Stomach smooth muscle (tissue), 2 donors: ENCODE results near the gene RUBCN.
"Not testable (repeated sequence)": the region's sequence is repeated elsewhere in the genome, so short reads cannot be mapped to it uniquely, and the experiment has no call there.

Experiments
- H3K27ac ChIP-seq: one replicate; pipeline ENCODE4 v1.7.0; 2013; ENCODE audit warnings: mild to moderate bottlenecking, low read length, inconsistent platforms
- H3K27me3 ChIP-seq, 2 donors: one replicate each; pipeline ENCODE4 v1.7.0; 2013; ENCODE audit warnings: low read length in 2 of 2; ENCODE audit not compliant: insufficient read depth in 2 of 2, control insufficient read depth in 1 of 2
- H3K36me3 ChIP-seq, 2 donors: one replicate each; pipeline ENCODE4 v1.7.0; 2013; ENCODE audit warnings: low read length in 2 of 2; ENCODE audit not compliant: control insufficient read depth in 2 of 2, insufficient read depth in 2 of 2
- H3K4me1 ChIP-seq: one replicate; pipeline ENCODE4 v1.7.0; 2013; ENCODE audit warnings: low read length; ENCODE audit not compliant: control insufficient read depth, insufficient read depth
- H3K4me3 ChIP-seq, 2 donors: one replicate each; pipeline ENCODE4 v1.7.0; 2013; ENCODE audit warnings: low read length in 2 of 2
- H3K9ac ChIP-seq, 2 donors: one replicate each; pipeline ENCODE4 v1.7.0; 2013; ENCODE audit warnings: low read length in 2 of 2, mild to moderate bottlenecking in 1 of 2
- H3K9me3 ChIP-seq, 2 donors: one replicate each; pipeline ENCODE4 v1.7.0; 2013; ENCODE audit warnings: low read length in 2 of 2; ENCODE audit not compliant: control insufficient read depth in 2 of 2
- donor health status: healthy.
- donor health status: Pancreatic carcinoma.

RUBCN gene

DNA sequence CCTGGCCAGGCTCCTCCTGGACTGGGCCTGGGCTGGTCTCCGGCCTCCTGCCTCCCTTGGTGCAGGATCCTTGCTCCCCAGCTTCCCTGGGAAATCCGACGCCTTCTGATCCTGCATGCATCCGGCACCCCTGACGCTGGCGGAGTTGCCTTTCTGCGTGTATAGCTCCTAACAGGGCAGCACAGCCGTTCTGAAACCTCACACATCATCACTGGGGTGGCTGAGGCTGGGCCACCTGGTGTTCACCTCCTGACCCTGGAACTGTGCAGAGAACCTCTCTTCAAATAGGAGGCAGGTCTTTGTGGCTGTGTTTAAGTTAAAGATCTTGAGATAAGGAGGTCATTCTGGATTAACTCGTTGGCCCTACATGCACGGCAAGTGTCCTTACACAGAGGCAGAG lies 77.6 kb downstream of the RUBCN start:
- not testable (repeated sequence) for H3K9me3 ChIP-seq, H3K4me1 ChIP-seq, H3K4me3 ChIP-seq, H3K27me3 ChIP-seq, H3K27ac ChIP-seq, H3K9ac ChIP-seq, H3K36me3 ChIP-seq

DNA sequence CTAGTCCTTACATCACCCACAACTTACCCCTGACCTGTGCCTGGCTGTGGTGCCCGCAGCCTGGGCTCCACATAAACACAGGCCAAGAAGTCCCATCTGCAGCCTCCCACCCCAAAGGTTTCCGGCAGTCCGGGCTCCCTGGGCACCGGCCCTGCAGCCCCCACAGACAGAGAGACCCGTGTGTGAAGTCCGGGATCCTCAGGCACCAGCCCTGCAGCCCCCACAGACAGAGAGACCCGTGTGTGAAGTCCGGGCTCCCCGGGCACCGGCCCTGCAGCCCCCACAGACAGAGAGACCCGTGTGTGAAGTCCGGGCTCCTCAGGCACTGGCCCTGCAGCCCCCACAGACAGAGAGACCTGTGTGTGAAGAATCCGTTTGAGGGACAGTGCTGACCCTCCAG lies 78.0 kb downstream of the RUBCN start:
- H3K27ac ChIP-seq, H3K4me3 ChIP-seq, H3K36me3 ChIP-seq, H3K27me3 ChIP-seq, H3K9me3 ChIP-seq, H3K9ac ChIP-seq, H3K4me1 ChIP-seq: not testable (repeated sequence)

DNA sequence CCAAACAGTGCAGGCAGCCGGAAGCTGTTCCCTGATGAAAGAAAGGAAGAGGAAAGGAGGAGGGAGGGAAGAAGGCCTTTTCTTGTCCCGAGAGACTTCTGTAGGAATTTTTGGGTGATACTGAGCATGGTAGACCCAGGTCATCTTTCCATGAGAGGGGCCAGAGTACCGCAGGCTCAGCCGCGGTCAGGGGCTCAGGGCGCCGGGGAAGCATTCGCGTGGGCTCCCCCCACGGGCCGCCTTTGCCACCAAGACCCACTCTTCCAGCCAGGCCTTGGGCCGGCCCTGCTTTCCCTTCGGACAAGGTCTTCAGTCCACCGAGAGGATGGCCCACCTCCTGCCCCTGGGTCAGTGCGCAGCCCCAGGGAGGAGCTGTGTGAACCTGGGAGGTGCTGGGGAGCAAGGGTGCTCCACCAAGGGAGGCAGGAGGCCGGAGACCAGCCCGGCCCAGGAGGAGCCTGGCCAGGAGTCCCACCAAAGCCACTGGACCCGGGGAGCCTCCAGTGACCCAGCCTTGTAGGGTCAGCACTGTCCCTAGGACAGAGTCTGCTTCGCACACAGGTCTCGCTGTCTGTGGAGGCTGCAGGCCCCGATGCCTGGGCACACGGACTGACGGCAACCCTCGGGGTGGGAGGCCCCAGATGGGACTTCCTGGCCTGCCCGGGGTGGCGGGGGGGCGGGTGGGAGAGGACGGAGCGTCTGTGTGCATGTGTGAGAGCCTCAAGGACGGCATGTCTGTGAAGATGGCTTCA lies 79.0 kb downstream of the RUBCN start:
- H3K9me3 ChIP-seq, H3K9ac ChIP-seq, H3K27me3 ChIP-seq: not testable (repeated sequence)

DNA sequence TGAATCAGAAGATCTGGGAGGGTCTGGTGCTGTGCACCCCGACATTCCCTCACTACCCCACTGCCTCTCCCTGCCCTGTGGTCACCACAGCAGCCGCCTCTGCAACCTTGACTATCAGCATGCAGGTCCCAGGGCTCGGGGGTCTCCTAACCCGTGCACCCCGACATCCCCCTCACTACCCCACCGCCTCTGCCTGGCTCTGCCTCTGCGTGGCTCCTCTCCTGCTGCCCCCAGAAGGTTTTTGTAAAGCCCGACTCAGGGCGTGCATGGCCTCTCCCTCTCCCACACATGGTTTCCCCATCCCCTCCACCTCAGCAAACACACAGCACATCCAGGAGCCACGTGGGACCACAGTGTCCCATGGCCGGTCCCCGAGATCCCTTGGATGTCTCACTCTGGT lies 79.7 kb downstream of the RUBCN start:
- H3K4me1 ChIP-seq, H3K27me3 ChIP-seq, H3K27ac ChIP-seq, H3K4me3 ChIP-seq, H3K9me3 ChIP-seq, H3K9ac ChIP-seq, H3K36me3 ChIP-seq: not testable (repeated sequence)

More for the DNA sequence above, 79.0 kb downstream of the RUBCN start:
- H3K4me3 ChIP-seq, H3K36me3 ChIP-seq, H3K27ac ChIP-seq, H3K4me1 ChIP-seq: not testable (repeated sequence)

DNA sequence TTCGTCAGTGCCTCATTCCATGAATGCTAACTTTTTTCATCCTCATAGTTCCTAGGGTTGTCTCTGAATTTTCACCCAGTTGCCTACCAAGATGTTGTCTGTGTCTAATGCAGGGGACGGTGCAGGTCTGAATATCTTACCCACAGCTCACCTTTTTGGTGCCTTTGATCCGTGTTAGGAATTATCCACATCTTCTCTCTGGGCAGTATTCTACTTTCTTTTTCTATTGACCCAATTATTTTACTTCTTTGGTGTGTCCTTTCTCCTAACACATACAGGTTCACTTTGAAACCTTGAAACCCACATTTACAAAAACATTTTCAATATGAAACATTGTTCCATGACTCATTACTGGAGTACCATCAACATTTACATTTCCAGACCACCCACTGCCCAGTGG lies 80.6 kb downstream of the RUBCN start:
- not testable (repeated sequence) for H3K9ac ChIP-seq, H3K27ac ChIP-seq

DNA sequence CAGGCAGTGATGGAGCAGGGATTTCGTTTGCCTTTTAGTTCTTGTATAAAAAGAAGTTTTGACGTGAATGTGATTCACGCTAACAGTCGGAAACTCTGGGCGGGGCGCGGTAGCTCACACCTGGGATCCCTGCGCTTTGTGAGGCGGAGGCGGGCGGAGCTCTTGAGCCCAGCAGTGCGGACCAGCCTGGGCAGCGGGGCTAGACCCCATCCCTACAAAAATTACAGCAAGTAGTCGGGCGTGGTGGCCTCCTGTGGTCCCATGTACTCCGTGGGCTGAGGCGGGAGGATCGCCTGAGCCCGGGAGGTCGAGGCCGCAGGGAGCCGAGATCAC lies 81.7 kb downstream of the RUBCN start:
- H3K36me3 ChIP-seq, H3K27me3 ChIP-seq, H3K4me1 ChIP-seq, H3K9me3 ChIP-seq, H3K27ac ChIP-seq, H3K4me3 ChIP-seq, H3K9ac ChIP-seq: not testable (repeated sequence)

More for the DNA sequence above, 80.6 kb downstream of the RUBCN start:
- H3K4me3 ChIP-seq, H3K9me3 ChIP-seq, H3K27me3 ChIP-seq, H3K4me1 ChIP-seq, H3K36me3 ChIP-seq: not testable (repeated sequence)

DNA sequence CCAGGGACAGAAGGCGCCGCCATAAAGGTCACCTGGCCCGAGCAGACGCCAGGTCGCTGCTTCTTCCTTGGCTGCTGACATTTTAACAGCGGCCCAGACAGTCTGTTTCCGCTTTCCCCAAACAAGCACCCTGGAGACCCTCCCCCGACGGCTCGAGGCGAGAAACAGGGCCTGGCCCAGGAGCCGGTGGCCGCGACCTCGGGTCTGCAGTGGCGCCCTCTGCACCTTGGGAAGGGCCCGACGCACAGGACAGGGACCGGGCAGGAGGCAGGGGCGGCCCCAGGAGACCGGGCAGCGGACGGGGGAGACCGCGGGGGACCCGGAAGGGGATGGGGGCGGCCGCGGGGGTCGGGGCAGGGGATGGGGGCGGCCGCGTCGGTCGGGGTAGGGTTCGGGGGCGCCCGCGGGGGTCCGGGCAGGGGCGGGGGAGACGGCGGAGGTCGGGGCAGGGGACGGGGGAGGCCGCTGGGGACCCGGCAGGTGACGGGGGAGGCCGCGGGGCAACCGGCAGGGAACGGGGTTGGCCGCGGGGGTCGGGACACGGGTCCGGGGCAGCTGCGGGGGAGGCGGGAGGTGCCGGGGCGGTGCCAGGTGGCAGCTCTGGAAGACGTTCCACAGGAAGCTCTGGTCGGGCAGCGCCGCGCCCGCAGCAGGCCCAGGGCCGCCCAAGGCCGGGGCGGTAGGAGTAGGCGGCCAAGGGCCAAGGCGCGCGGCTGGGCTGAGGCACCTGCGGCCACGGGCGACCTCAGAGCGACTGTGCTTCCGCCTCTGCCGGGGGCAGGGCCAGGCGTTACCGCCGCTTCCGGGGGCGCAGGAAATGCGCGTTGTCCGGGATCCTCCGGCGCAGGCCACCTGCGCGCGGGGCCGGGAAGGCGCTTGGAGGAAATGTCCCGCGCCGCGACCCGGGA lies 82.4 kb downstream of the RUBCN start:
- peak overlapping the region in 1 of 2 donors; percentile 29 for H3K4me3 ChIP-seq
- not testable (repeated sequence) for H3K9me3 ChIP-seq, H3K4me1 ChIP-seq, H3K36me3 ChIP-seq, H3K27ac ChIP-seq, H3K9ac ChIP-seq, H3K27me3 ChIP-seq

DNA sequence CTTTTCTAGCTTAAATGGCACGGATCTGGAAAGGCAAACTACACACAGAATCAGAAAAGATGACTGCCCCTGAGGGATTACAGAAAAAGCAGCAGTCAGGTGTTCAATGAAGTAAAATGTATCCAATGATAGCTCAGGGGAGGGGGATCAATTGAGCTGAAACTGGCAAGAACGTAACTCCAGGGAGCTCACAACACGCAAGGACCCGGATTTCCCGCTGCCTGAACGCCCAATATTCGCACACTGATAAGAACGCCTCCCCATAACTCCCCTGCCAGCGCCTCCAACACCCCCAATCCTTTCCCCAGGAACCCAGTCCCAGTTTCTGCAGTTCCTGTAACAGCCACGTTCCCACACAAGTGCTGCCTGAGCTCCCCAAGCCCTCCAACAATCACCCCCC lies 83.8 kb downstream of the RUBCN start:
- not testable (repeated sequence) for H3K27me3 ChIP-seq, H3K4me3 ChIP-seq, H3K9ac ChIP-seq, H3K4me1 ChIP-seq, H3K9me3 ChIP-seq, H3K36me3 ChIP-seq, H3K27ac ChIP-seq

DNA sequence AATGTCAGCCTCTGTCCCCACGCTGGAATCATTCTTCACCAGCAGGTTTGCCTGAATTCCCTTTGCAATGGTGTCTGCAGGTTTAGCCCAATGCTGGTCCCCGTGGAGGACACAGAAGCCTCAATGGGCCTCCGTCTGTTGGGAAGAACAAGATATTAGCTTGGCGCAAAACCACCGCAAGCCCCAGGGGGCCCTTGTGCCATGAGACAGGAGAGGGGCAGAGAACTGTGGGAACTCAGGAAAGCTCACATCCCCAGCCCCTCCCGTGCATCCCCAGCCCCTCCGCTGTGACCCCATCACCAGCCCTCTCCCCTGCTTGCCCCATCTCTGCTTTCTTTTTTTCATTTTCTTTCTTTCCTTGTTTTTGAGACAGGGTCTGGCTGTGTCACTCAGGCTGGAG lies 89.1 kb downstream of the RUBCN start:
- not testable (repeated sequence) for H3K4me3 ChIP-seq, H3K9me3 ChIP-seq, H3K4me1 ChIP-seq, H3K27me3 ChIP-seq, H3K36me3 ChIP-seq, H3K27ac ChIP-seq, H3K9ac ChIP-seq

DNA sequence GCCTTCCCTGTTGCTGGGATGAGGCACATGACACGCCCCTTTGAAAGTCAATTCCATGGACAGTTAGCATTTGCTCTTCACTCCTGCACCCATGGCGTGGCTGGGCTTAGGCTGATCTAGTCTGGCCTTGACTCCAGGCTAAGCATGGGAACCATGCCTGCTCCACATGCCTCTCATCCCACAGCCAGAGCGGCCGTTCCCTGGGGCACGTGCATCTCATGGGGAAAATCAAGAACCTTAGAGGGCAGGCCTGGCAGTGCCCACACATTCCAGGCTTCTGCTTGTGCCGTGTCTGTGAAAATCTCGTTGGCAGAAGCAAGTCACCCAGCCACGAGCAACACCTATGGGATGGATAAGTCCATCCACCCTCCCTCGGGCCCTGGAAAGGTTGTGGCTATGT lies 89.5 kb downstream of the RUBCN start:
- H3K9me3 ChIP-seq, H3K27ac ChIP-seq, H3K36me3 ChIP-seq: not testable (repeated sequence)

DNA sequence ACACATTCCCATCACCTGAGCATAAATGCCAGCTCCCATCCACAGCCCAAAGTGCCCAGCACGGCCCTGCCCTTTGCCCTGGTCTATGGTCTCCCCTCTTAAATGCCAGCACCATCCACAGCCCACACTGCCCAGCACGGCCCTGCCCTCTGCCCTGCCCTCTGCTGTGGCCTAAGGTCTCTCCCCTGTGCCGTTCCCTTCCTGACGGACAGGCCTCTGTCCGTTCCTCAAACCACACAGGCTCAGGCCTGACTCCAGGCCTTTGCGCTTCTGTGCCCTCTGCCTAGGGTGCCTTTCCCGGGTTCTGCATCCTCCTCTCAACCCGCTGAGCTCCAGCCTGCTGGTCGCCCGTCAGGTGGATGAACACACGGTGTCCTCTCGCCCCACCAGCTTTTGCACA lies 90.4 kb downstream of the RUBCN start:
- H3K27ac ChIP-seq, H3K4me1 ChIP-seq, H3K9me3 ChIP-seq, H3K27me3 ChIP-seq, H3K4me3 ChIP-seq, H3K9ac ChIP-seq, H3K36me3 ChIP-seq: not testable (repeated sequence)

More for the DNA sequence above, 89.5 kb downstream of the RUBCN start:
- not testable (repeated sequence) for H3K4me1 ChIP-seq, H3K4me3 ChIP-seq, H3K9ac ChIP-seq, H3K27me3 ChIP-seq
